NCI-H2227 (cell line): ENCODE measurements around the gene STARD6.
A peak's percentile ranks its signal among the peaks of the same experiment; 100 is the strongest.
"Not testable (repeated sequence)": the region's sequence is repeated elsewhere in the genome, so short reads cannot be mapped to it uniquely, and the experiment has no call there.

Experiments
- DNase-seq: peaks from one replicate; lab custom pipeline; 2025; ENCODE audit not compliant: unreplicated experiment; lab: John Stamatoyannopoulos, UW

The STARD6 gene

GRCh38 chr18:54338230-54338629 is 19.4 kb downstream of the STARD6 start:
- DNase-seq = no peak

GRCh38 chr18:54335638-54336173 is 22.0 kb downstream of the STARD6 start:
- no peak for DNase-seq

GRCh38 chr18:54330768-54331548 is 26.7 kb downstream of the STARD6 start:
- peak; percentile 6 for DNase-seq

DNA sequence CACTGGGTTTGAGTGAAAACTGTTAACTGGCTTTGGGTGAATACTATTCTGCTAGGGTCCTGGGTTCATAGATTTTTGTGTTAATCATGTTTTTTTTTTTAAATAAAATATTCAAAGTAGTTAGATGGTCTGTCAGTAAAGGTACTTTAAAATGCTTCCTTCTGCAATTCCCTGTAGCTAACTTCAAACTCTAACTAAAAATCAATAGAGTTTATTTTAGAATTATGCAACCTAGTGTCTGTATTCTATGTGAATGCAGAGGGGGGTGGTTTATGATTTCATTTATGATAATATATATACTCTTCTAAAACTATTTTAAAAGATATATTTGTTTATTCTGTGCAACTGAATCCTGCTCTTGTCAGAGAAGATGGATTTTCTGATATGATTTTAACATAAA is 27.9 kb downstream of the STARD6 start:
- DNase-seq = no peak

DNA sequence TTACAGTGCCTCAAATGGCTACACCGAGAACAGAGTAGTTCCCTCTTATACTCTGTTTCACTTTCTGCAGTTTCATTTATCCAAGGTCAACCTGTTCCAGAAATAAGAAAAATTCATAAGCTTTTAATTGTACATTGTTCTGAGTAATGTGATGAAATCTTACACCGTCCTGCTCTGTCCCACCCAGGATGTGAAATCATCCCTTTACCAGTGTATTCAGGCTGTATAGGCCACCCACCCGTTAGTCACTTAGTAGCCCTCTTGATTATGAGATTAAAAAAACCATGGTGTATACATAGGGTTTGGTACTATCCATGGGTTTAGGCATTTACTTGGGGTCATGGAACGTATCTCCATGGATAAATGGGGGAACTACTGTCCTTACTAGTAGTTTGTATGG is 29.8 kb downstream of the STARD6 start:
- no peak for DNase-seq

DNA sequence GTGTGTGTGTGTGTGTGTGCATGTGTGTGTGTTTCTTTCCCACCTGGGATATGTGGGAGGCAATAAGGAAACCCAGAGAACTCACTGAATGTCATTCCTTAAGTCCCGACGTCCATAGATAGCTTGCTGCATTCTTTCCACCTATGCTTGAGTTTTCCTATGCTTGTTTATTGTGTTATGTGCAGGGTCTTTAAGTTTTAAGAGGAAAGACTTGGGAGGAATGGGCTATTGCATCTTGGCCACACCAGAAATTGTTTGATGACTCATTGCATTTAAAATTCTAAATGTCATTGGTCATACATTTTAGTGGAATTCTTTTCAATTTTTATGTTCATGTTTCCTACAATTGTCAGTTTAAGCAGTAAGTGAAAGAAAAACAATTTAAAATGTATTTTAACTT is 33.7 kb downstream of the STARD6 start:
- DNase-seq = no peak

DNA sequence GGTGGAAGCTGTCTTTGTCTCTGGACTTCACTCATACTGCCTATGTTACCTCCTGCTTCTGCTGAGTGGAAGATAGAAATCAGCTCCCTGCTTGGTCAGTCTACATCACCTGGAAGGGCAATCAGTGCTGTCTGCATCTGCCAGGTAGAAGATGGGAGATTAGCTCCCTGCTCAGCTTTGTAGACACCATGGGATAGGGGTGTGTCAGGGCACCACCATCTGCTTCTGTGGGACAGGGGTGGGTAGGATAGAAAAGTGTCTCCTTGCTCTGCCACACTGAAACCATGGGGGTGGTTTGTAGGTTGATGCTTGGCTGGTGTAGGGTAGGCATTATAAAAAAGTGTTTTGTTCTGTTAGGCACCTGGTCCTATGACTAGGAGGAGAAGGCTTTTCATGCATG is 34.1 kb downstream of the STARD6 start:
- no peak for DNase-seq

- no peak for DNase-seq
Observed at GRCh38 chr18:54316071-54316820, 41.4 kb downstream of the STARD6 start.

GRCh38 chr18:54309564-54309963 is 48.1 kb downstream of the STARD6 start:
- not testable (repeated sequence) for DNase-seq

GRCh38 chr18:54303408-54303807 is 54.2 kb downstream of the STARD6 start:
- DNase-seq = no peak

- not testable (repeated sequence) for DNase-seq
Observed at GRCh38 chr18:54298991-54299390, 58.7 kb downstream of the STARD6 start.

- DNase-seq = no peak
Observed at GRCh38 chr18:54296062-54296461, 61.6 kb downstream of the STARD6 start.

DNA sequence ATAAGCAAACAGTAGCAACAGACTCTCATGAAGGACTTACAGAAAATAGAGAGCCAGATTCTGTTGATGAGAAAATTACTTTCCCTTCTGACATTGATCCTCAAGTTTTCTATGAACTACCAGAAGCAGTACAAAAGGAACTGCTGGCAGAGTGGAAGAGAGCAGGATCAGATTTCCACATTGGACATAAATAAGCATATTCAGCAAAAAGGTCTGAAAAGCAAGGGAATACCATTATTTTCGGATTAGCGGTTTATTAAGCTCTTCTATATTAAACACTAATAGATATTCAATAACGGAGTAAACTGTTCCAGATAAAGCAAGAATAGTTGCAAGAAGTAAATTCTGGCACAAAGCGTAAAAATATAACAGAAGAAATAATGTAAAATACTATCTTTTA is 63.4 kb downstream of the STARD6 start:
- no peak for DNase-seq

DNA sequence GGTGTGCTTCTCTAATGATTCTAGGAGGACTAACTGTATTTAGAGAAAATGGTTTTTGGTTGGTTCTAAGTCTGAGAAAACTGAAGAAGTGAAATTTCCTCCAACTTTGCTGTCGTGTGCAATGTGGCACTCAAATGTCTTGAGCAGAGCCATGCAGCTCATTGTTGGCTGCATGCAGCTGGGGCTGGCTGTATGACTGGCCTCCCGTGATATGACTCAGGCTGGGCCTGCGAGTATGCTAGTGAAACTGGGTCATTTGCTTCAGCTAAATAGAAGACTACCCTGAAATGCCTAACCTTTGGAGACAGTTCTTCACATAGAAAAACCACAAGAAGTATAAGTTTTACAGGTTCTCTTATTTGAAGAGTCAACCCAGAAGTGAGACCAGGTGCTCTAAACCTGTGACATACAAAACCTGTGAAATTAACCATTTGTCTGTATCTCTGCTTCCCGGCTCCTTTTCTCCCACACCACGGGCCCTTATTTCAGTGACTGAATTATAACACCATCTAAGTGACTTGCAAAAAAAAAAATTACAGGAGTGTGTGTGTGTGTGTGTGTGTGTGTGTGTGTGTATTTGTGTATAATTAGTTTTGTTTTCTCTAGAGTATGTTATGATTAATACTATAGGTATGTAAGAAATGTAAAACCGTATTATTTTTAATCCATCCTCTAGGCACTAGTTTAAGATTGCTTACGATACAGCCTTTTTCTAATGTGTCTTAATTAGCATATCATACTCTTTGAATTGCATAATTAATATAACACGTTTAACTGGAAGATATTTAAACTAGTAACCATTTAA is 72.5 kb downstream of the STARD6 start:
- DNase-seq = no peak

GRCh38 chr18:54284535-54284934 is 73.1 kb downstream of the STARD6 start:
- no peak for DNase-seq

DNA sequence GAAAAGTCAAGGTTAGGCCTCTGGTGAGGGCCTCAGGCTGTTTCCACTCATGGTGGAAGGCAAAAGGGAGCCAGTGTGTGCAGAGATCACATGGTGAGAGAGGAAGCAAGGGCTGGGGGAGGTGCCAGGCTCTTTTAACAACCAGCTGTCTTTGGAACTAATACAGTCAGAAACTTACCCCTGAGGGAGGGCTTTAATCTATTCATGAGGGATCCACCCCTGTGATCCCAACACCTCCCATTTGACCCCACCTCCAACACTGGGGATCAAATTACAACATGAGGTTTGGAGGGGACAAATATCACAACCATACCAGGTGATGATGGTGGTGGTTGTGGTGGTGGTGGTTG is 77.5 kb downstream of the STARD6 start:
- DNase-seq = no peak

GRCh38 chr18:54279477-54280219 is 78.0 kb downstream of the STARD6 start:
- DNase-seq = no peak

DNA sequence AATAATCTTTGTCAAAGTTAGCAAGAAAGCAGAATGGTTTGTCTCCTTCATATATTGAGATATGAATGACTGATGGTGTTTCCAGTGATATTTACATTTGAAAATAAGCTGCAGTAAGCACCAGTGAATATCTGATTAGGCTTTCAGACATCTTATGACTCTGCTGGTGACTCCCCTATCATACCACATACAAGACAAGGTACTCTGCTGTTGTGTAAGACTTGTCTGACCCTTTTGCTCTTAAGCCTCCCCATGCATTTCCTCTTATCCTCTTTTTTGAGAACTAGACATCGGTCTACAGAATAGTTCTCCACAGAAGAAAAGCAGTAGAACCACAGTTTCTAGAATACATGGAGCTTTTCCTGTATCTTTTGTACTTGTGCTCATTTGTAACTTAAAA is 79.0 kb downstream of the STARD6 start:
- DNase-seq = no peak

DNA sequence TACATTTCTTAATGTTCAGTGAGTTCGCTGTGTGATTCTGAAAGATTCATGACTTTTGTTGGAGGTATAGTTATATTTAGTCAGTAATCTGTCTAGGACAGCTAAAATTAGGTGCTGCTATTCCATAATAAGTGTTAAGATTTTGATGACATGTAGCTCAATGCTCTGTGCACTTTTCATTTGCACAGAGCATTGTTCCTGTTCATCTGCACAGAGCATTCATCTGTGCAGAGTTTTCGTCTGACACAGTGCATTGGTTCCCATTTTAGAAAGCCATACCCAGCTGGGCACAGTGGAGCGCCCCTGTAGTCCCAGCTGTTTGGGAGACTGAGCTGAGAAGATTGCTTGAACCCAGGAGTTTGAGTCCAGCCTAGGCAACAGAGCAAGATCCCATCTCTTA is 79.8 kb downstream of the STARD6 start:
- no peak for DNase-seq
